ENCODE measurements around the gene GTF2E1. TPM values are rescaled to one million over a fixed set of nuclear protein-coding genes. Genes with fewer than 3 reads are reported as not detected.
A peak's percentile ranks its signal among the peaks of the same experiment; 100 is the strongest.

Gene GTF2E1
- total RNA-seq, 1 experiment from 2014 or later, result 21.5 TPM

- Histone ChIP-seq H3K9me3 (ENCODE audit: control insufficient read depth in 1 of 2, insufficient read depth in 1 of 2, low read depth in 1 of 2, low read length in 2 of 2) (no peaks in the 10 kb centered on the region), H3K27ac (ENCODE audit: low read depth, low read length) (peak overlapping the region; percentile 71), H3K79me2 (ENCODE audit: insufficient read depth, low read length) (peaks cover 56% of the 10 kb centered on the region), H4K20me1 (ENCODE audit: insufficient read depth) (no peaks in the 10 kb centered on the region), H3K9me2 (ENCODE audit: insufficient read depth) (no peaks in the 10 kb centered on the region), H3K4me1 (ENCODE audit: control insufficient read depth in 1 of 2, insufficient read depth in 2 of 2, low read length in 2 of 2) (peaks cover 8 to 16% of the 10 kb centered on the region in 2 experiments), H3K36me3 (ENCODE audit: control insufficient read depth in 1 of 2, insufficient read depth in 2 of 2, low read length in 2 of 2) (peaks cover 0 to 9% of the 10 kb centered on the region in 2 experiments; a peak in 1 of 4 replicates), H3K9ac (ENCODE audit: low read length) (peak overlapping the region; percentile 94), H3K4me2 (ENCODE audit: low read length) (peak overlapping the region; percentile 67), H2AFZ (ENCODE audit: low read depth, low read length, poor library complexity, severe bottlenecking) (peak overlapping the region; percentile 83), H3K27me3 (ENCODE audit: insufficient read depth, low read length) (no peaks in the 10 kb centered on the region), H3K4me3 (replicated peaks in 1 of 2; ENCODE audit: low read depth in 1 of 2, low read length in 2 of 2) (peak overlapping the region; percentile 92 to 100)
- ChIA-PET RAD21 (ENCODE audit: low non-redundant PET in 1 of 2, low total read pairs in 2 of 2, uncharacterized antibody in 2 of 2, unreplicated experiment in 2 of 2) (no interaction called here), CTCF (interaction anchor here (1.2 kb wide), 1 partner anchor 53 kb away, joined by 3 read pairs; no protein-coding TSS in a partner anchor), POLR2A (no interaction called here)
- BruUV-seq (replicated peaks), result TSS peak; percentile 60
- intact Hi-C loops (cut with micrococcal nuclease), result loop anchor here (1.0 to 2.0 kb wide), 2 partner anchors 119 to 146 kb away; partner anchors contain the start of gene NDUFB4
- TF ChIP-seq ATF3 (IDR thresholded peaks at IDR 0.05) (no peak), CTCF (IDR thresholded peaks at IDR 0.05 in 2 of 3, conservative IDR thresholded peaks at IDR 0.05 in 1 of 3; ENCODE audit: borderline replicate concordance in 1 of 3, insufficient read depth in 1 of 3, low read depth in 2 of 3, low read length in 2 of 3) (no peak), ELF1 (IDR thresholded peaks at IDR 0.05; ENCODE audit: borderline replicate concordance, low read depth) (no peak), POLR2A (IDR thresholded peaks at IDR 0.05; ENCODE audit: borderline replicate concordance, extremely low read depth, insufficient read depth, insufficient read length) (peak; percentile 25), RAD21 (IDR thresholded peaks at IDR 0.05; ENCODE audit: low read depth) (no peak), MAX (IDR thresholded peaks at IDR 0.05) (peak; percentile 67)
- peak; percentile 18 for DNase-seq (ENCODE audit: low read depth, low spot score)
- peak; percentile 13 for ATAC-seq
Measured at GRCh38 chr3:120741837-120742197, 727 bp upstream of the GTF2E1 start.
